Hepatic stellate cell (primary cell): Measurements from ENCODE around the gene UPB1.
"Not testable (repeated sequence)": the region's sequence is repeated elsewhere in the genome, so short reads cannot be mapped to it uniquely, and the experiment has no call there.

Experiments
- DNase-seq: peaks from one replicate; pipeline ENCODE4 v3.0.0; 2011; ENCODE audit warnings: low spot score

The UPB1 gene

DNA sequence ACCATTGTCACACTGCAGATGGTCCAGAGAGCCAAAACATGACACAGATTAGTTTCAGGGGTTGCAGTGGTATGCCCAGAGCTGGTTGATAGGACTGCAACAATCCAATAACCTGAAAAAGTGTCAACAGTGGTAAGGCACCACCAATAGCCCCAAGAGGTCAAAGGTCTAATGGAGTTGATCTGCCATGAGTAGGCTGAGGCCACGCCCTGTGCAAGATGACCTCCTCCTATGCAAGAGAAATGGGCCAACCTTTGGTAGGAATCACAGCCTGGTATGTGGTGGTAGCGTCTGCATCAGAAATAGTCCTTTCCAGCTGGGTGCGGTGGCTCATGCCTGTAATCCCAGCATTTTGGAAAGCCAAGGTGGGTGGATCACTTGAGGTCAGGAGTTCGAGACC, 40.2 kb downstream of the UPB1 start:
- no peak for DNase-seq

DNA sequence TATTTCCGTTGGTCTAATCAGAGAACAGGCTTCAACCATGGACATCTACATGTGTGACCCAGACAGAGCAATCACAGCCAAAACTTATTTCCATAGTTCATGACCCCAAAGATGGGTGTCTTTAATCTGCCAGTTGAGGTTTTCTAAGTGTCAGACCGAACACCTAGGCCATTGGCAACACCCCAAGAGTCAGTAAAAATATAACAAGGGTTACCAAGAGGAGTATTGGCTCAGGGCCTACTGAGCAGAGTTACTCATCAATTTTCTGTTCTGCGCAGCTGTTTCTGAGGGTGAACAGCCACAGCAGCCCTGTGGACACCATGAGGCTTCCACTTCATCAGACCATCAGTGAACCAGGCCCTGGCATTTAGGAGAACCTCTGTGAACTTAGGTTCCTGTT, 41.0 kb downstream of the UPB1 start:
- no peak for DNase-seq

DNA sequence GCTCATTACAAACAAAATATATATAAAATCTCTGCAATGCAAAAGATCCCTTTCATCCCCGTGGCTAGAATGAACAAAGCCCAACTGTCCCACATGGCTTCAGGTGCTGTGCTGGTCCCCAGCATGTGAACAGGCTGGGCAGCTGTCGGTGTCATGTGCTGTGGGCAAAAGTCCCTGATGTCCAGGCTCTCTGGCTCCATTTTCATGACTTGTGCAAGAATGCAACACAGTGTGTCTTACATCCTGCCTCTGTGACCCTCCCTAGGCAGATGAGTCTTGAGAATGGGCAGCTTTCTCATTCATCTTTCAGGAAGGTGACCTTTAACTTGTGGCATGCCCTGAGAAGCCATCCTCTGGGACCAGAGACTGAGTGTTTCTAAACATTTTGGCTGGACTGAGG, 45.3 kb downstream of the UPB1 start:
- no peak for DNase-seq

DNA sequence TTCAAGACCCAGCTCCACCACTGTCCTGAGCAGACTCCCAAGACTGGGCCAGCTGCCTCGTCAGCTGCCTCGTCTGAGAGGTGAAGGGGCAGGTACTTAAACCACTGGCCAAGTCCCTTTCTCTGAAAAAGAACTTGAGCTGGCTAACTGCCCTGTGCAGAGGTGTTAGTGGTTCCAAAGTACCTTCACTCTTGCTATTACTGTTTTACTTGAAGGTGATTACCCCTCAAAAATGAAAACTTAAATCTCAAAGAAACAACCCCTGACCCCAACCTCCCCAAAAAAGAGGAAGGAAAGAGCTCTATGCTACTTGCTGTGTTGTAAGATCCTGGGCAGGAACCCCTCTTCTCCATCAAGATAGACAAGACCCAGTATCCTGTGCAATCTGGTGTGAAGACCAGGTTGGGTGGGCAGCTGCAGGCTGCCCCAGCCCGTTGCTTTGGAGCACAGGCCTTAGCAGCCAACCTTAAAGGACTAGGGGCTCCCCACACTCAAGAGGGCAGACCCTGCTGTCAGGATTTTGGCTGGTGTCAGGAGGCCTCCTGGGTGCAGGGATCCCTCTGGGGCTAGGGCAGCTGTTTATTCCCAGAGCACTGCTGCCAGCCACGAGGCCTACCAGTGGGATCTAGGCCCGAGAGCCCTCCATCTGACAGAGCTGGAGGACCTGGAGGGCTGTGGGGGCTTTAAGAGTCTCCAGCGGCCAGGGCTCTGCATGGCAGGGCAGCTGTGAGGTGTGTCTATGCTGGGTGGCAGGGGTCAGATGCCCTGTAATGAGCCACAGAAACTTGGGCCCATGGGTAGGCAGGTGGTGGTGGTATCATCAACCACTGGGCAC, 46.8 kb downstream of the UPB1 start:
- DNase-seq = no peak

GRCh38 chr22:24542641-24543040, 47.5 kb downstream of the UPB1 start:
- no peak for DNase-seq

DNA sequence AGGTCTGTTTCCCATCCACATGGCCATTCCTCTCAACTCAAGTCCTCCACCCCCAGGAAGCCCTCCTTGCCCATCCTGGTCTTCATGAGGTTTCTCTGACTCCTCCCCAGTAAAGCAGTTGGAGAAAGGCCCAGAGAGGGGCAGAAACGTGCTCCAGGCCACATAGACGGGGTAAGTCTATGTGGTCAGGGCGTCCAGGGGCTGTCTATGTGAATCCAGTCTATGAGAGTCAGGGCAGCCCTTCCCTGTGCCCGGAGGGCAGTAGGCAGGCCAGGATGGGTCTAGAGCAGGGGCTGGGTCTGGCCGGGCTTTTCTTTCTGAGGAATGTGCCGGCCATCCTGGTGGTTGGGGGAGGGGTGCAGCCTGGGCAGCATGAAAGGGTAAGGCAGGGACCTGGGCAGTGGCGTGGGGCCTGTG, 48.1 kb downstream of the UPB1 start:
- no peak for DNase-seq

DNA sequence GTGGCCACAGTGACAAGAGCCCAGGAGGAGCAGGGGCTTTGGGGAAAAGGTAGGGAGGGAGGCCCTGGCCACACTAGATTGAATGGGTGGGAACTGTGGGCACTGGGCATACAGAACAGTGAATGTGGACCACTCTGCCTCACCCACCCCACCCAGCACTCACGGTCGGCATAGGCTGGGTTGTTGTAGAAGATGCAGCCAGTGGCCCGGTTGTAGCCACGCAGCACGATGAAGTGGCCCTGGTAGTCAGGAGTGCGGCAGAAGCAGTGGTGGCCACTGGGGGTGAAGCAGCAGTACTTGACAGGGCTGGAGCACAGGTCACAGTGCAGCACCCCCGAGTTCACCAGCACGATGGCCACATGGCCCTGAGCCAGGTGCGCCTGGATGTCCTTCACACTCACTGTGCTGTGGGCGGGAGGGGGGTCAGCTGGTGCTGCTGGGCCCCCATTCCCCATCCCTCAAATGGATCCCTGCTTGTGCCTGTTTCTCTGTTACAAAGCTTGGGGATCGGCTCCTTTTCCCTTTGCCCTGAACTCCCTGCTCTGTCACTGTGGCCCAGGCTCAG, 48.6 kb downstream of the UPB1 start:
- no peak for DNase-seq

DNA sequence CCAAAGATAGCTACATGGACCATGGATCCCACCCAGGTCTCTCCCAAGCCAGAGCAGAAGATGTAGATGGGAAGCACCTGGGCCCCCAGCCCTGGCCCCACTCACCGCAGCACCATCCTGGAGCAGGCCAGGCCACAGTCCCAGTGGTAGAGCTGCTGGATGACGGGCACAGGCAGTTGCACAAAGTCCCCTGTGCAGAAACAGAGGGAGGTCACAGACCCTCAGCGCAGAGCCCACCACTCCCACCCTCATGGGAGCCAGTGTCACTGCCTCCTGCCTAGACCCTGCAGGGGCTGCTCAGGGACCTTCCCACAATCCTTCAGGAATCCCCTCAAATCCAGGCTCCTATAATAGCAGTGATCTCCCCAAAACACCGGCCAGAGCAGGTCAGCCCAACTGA, 53.7 kb downstream of the UPB1 start:
- DNase-seq = no peak

DNA sequence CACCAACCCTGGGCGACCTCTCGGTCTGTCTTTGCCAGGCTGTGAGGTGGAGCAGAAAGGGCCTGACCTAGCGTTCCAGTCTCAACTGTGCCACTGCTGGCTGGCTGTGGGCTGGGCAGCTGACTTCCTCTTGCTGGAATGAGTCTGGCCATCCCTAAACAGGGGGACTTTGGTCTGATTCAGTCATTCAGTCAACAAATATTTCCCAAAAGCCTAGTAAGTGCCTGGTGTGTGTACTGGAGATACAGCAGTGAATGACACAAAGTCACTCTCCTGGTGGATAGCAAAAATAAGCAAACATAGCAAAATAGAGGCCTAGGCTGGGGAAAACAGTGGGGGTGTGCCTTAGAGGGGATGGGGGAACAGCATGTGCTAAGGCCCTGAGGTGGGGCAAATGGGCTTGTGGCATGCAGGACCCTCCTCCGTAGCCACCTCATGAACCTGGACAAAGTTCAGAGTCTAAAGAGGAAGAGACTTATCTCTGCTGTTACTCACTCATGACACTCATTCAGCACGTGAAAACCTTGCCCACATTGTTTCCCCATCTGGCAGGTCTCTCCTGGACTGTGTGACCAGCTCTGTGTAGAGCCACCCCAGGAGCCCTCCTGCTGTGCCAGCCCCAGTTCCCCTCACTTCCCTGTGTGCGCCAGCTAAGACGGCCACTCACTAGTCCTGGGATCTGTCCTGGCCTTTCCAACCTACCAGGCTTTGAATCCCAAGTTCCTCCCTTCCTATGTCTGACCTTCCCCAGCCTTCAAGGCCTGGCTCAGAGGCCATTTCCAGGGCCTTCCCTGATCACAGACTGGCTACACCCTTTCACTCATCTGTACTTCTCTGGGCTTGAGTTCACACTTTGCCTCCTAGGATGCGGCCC, 55.1 kb downstream of the UPB1 start:
- DNase-seq = peak; percentile 21

DNA sequence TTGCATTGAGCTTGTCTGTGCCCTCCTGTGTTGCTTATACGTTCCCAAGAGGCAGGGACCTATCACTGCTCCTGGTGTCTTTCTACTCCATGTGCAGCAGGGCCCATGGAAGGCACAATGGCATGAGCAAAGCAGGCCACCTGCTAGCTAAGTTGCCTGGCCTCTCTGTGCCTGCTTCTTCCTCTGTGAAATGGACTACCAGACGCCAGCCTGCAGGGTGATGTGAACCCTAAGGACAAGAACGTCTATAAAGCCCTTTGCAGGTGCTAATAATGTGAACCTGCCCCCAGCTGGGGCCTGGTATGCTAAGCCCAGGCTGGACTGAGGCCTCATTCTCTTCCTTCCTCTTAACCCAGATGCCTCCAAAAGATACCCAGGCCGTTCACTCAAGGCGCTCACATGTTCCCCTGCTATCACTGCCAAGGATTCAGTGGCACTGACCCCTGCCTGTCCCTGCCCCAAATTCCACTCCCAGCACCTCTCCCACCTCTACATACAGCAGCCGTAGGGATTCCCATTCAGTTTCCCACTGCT, 55.8 kb downstream of the UPB1 start:
- no peak for DNase-seq

- not testable (repeated sequence) for DNase-seq
Measured at GRCh38 chr22:24552503-24553286, 57.6 kb downstream of the UPB1 start.

- peak; percentile 30 for DNase-seq
Measured at GRCh38 chr22:24553597-24554312, 58.6 kb downstream of the UPB1 start.

DNA sequence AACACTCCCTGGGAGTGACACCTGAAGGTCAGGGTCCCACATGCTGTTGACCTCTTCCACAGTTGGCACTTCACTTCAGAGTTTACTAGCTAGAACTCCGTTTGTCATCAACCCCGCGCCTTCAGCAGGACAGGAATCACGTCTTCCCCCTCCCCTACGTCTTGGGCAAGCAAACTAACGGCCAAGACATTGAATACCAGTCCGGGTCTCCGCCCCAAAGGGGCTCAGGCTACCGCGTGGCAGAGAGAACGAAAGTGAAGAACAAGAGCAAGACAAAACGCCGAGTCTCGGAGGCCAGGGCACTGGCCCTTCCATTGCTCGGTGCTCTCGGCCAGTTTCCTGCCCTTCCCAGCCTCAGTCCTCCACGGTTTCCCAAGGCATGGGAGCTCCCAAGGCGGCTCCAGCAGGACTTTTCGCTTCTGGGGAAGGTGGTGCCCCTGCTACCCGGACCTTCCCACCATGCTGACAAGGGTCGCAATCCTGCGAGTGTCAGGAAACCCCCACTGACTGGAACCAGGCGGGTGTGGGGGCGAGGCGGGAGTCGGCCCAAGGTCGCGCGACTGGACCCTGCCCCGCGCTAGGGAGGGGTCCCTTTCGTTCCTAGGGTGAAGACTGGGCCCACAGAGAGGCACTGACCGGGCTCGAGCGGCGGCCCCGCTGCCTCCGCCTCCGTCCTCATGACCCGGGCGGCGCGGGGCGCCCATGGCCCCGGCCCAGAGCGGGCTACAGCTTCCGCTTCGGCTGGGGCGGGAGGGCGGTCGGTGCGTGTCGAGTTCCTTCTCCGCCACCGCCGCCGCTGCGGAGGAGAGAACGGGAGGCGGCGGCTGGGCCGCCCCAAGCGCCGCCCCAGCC, 59.4 kb downstream of the UPB1 start, which contains the start of gene GUCD1:
TSS of gene GUCD1 (minus strand) at position 826 of the 852 bp plus-strand sequence. CDS start at position 679, 147 bp downstream.
- peak; percentile 46 for DNase-seq

GRCh38 chr22:24555165-24556039, 60.3 kb downstream of the UPB1 start, which contains the start of gene SNRPD3:
Gene SNRPD3, plus strand, starts transcription at chr22:24555999. Its CDS starts 1,676 bp downstream, at chr22:24557675.
- DNase-seq = peak; percentile 100

DNA sequence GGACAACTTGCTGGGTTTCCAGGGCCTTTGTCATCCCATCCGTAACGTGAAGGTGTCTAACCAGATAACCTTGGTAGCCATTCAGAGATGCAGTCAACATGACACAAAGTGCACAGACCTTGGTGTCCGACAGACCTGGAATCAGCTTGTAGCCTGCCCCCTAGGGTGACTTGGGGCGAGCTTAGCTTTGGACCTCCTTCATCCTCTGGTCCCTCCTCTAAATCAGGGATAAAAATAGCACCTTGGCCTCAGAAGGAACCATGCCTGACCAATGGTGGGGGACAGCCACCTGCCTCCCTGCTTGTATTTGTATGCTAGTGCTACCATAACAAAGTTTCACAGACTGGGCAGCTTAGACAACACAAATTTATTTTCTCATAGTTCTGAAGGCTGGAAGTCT, 64.3 kb downstream of the UPB1 start:
- no peak for DNase-seq

GRCh38 chr22:24563246-24563645, 68.1 kb downstream of the UPB1 start:
- no peak for DNase-seq

DNA sequence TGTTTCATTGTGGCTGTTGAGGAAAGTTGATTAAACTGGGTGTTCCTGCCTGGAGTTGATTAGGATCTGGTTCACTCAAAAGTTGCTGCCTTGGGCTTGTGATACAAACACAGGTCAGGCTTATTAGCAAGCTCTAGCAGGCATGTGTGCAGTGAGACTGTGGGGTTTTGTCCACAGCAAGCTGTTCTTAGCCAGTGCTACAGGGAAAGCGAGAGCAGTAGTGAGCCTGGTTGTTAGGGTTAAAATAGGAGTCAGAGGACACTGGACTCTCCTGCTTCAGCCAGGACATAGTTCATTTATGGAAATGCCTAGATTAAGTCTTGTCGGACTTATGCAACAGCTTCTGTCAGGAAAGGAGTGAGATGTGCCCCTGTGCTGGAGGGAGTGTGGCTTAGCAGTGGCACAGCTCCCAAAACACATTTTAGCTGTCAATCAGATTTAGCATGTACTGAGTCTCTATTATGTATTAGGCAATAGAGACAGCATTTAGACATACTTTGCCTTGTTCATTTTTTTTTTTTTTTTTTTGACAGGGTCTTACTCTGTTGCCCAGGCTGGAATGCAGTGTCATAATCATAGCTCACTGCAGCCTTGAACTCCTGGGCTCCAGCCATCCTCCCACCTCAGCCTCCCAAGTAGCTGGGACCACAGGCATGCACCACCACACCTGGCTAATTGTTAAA, 69.4 kb downstream of the UPB1 start:
- DNase-seq = no peak

- no peak for DNase-seq
Measured at GRCh38 chr22:24565077-24565476, 69.9 kb downstream of the UPB1 start.
